Effector memory CD8-positive, alpha-beta T cell (primary cell): ENCODE measurements around the gene KCNAB1.
A peak's percentile ranks its signal among the peaks of the same experiment; 100 is the strongest.

Experiments
- ATAC-seq: fragments of 150-1000 bp; cut with Tn5 transposase; replicated peaks from 2 replicates; pipeline ENCODE4 v1.10.0; 2021; ENCODE audit warnings: mild to moderate bottlenecking, moderate library complexity
- DNase-seq, 3 experiments: peaks; one replicate each; pipeline ENCODE4 v3.0.0; 2021
- H3K27ac Mint-ChIP-seq, 2 donors: one replicate each; pipeline ENCODE4 v1.8.0; 2022; ENCODE audit warnings: mild to moderate bottlenecking in 2 of 2, mixed read lengths in 2 of 2, moderate library complexity in 2 of 2
- H3K27me3 Mint-ChIP-seq, 2 donors: one replicate each; pipeline ENCODE4 v1.8.0; 2022; ENCODE audit warnings: mixed read lengths in 2 of 2
- H3K36me3 Mint-ChIP-seq: one replicate; pipeline ENCODE4 v1.8.0; 2022; ENCODE audit warnings: mild to moderate bottlenecking, moderate library complexity, mixed read lengths; ENCODE audit not compliant: insufficient read depth
- H3K4me1 Mint-ChIP-seq, 2 donors: one replicate each; pipeline ENCODE4 v1.8.0; 2022; ENCODE audit warnings: low read depth in 2 of 2, mixed read lengths in 2 of 2
- H3K4me3 Mint-ChIP-seq, 2 donors: one replicate each; pipeline ENCODE4 v1.8.0; 2022; ENCODE audit warnings: mild to moderate bottlenecking in 2 of 2, mixed read lengths in 2 of 2, moderate library complexity in 2 of 2
- H3K9me3 Mint-ChIP-seq, 2 donors: one replicate each; pipeline ENCODE4 v1.8.0; 2022; ENCODE audit warnings: mixed read lengths in 2 of 2

Gene KCNAB1

DNA sequence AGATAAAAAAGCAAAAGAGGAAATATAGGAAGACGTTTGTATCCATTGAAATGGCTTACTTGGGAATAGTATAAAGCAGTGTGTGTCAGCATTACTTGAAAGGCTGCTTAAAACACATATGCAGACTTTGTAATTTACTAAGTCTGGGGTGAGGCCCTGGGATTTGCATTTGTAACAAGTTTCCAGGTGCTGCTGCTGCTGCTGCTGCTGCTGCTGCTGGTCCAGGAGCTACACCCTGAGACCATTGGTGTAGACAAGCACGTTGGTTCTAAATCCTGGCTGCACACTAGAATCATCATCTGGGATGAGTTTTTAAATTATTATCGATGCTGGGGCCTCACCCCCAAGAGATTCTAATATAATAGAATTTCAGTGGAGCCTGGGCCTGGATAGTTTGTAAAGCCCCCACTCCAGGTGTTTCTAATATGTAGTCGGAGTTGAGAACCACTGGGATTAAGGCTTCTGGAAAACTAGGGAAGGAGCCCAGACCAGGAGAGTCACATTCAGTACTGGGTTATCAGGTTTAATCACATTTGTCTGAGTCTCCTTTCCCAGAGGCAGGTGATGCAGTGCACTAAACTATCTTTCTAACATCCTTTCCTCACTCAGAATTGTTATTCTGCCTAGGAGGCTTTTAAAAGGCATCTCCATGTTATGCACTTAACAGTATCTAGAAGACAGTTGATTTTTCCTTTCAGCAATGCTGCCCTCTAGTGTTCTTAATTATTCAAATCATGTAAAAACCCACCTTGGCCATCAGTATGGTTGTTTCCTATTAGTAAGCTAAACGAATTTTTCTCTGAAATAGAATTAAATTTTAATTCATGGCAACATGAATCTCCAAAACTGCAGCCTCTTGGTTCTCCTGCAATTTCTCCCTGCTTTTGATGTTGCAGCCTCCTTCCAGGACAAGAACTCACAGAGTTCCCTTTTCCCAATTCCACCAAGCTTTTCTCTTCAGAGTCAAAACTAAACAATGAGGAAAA is 389.1 kb downstream of the KCNAB1 start:
- H3K27ac Mint-ChIP-seq = no peak overlapping the region
- H3K4me1 Mint-ChIP-seq = peaks cover 0 to 3% of the 10 kb centered on the region in 2 donors
- peak; percentile 90 for ATAC-seq
- H3K36me3 Mint-ChIP-seq = peaks cover 2% of the 10 kb centered on the region
- peaks cover 19 to 20% of the 10 kb centered on the region in 2 donors for H3K27me3 Mint-ChIP-seq
- H3K4me3 Mint-ChIP-seq = no peak overlapping the region
- peak; percentile 9 to 23 (median 11) for DNase-seq
- H3K9me3 Mint-ChIP-seq = no peaks in the 10 kb centered on the region

DNA sequence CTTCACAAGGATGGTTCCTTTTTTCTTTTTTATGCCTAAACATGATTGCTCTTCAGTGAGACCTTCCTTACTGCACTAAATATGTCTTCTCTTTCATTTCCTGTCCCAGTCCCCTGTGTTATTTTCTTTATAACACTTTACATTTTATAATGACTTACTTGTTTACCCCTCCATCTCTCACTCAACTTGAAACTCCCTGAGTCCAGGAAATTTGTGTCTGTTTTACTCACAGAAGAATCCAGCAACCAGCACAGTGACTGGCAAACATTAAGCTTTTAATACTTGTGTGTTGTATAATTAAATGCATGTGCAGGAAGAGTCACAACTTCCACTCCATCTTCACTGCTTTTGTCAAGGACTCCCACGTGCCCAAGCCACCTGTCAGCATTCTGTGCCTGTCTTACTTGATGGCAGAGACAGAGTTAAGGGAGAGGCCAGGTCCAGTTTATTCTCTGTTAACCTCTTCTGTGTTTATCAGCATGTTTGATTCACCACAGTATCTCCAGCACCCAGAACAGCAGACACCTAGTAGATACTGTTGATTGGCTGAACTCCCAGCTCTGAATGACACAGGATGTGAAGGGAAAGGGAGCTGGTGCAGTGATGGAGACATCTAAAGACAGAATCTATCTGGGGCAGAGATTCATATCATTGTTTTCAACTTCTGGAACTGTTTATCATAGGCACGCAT is 391.8 kb downstream of the KCNAB1 start:
- H3K9me3 Mint-ChIP-seq = no peaks in the 10 kb centered on the region
- ATAC-seq (no peak), DNase-seq (no peak)
- H3K27ac Mint-ChIP-seq = peak overlapping the region in 1 of 2 donors; percentile 0
- H3K36me3 Mint-ChIP-seq = peaks cover 2% of the 10 kb centered on the region
- H3K4me3 Mint-ChIP-seq = no peak overlapping the region
- peaks cover 0 to 11% of the 10 kb centered on the region in 2 donors for H3K27me3 Mint-ChIP-seq
- H3K4me1 Mint-ChIP-seq = peaks cover 0 to 3% of the 10 kb centered on the region in 2 donors

DNA sequence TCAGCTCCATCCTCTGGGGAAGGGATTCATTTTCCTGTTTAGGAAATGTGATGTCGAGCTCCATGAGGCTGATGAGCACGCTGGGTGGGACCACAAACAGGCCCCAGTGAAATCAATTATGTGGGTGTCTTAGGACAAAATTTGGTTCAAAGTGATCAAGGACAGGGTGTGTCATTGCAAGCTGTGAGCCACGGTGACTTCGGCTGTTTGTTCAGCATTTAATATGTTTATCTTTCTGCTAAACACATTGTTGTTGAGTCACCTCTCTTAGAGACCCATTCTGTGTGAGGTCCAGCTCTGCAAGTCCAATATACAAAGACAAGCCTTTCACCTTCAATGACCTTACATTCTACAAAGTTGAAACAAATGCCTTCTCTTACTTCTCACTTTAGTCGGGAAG is 393.2 kb downstream of the KCNAB1 start:
- Mint-ChIP-seq H3K27ac (no peak overlapping the region), H3K36me3 (no peaks in the 10 kb centered on the region), H3K27me3 (peaks cover 0 to 11% of the 10 kb centered on the region in 2 donors), H3K4me3 (no peak overlapping the region), H3K9me3 (no peaks in the 10 kb centered on the region), H3K4me1 (peaks cover 0 to 3% of the 10 kb centered on the region in 2 donors)
- no peak for DNase-seq
- ATAC-seq = no peak

DNA sequence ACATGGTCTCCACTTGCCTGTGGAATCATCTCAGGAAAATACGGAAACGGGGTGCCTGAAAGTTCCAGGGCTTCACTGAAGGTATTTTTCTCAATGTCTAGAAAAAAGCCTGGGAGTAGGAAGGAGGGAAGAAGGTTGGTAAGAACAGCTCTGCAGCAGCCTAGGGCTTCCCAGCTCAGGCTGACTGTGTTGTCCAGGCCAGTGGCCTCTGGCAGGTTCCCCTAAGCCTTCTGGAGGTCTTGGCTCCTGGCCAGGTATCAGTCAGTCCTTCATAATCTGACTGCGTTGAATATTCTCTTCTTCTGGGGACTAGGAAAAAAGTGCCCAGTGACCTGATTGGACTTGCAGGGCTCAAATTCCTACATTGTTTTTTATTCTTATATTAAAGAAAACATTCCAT is 395.9 kb downstream of the KCNAB1 start:
- no peak for ATAC-seq
- no peak overlapping the region for H3K27ac Mint-ChIP-seq
- H3K4me1 Mint-ChIP-seq = no peaks in the 10 kb centered on the region
- H3K9me3 Mint-ChIP-seq = no peaks in the 10 kb centered on the region
- no peak for DNase-seq
- no peaks in the 10 kb centered on the region for H3K36me3 Mint-ChIP-seq
- H3K4me3 Mint-ChIP-seq = no peak overlapping the region
- H3K27me3 Mint-ChIP-seq = peaks cover 6 to 8% of the 10 kb centered on the region in 2 donors

DNA sequence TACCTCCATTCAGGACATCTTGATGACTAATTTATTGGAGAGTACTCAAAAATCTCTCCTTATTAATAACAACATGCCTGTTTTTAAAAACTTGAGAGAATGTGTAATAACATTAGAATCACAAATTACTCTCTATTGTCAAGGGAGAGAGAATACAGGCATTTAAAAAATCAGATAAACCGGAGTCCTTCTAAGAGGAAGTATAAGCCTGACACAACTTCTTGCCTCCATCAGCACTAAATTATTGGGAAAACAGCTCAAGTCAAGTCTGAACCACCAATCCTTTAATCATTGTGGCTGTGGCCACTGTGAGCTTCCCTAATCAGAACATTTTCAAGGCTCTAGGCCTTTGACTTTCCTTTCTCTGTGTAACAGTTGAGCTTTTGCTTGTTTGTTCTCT is 396.6 kb downstream of the KCNAB1 start:
- no peak for ATAC-seq
- Mint-ChIP-seq H3K36me3 (no peaks in the 10 kb centered on the region), H3K9me3 (no peaks in the 10 kb centered on the region), H3K4me3 (no peak overlapping the region), H3K27ac (no peak overlapping the region), H3K27me3 (peaks cover 6 to 10% of the 10 kb centered on the region in 2 donors), H3K4me1 (no peaks in the 10 kb centered on the region)
- DNase-seq = no peak

DNA sequence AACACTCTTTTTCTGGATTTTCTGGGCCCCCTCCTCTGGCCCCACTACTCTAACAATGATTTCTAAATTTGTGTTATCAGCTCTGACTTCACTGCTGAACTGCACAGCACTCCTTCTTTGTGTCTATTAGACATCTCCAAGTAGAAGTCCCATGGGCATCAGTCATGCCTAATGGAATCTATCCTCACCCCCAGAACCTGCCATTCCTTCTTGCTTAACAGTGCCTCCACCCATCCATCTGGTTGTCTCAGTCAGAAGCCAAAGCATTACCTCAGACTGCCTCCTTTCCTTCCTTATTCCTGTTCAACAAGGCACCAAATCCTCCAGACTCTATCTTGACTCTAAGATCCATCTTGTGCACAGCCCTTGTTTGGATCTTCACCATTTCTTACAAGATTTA is 398.3 kb downstream of the KCNAB1 start:
- no peak for ATAC-seq
- no peaks in the 10 kb centered on the region for H3K9me3 Mint-ChIP-seq
- no peaks in the 10 kb centered on the region for H3K4me1 Mint-ChIP-seq
- no peak overlapping the region for H3K4me3 Mint-ChIP-seq
- H3K36me3 Mint-ChIP-seq = peaks cover 5% of the 10 kb centered on the region
- H3K27me3 Mint-ChIP-seq = peaks cover 10 to 16% of the 10 kb centered on the region in 2 donors
- no peak for DNase-seq
- H3K27ac Mint-ChIP-seq = no peak overlapping the region

DNA sequence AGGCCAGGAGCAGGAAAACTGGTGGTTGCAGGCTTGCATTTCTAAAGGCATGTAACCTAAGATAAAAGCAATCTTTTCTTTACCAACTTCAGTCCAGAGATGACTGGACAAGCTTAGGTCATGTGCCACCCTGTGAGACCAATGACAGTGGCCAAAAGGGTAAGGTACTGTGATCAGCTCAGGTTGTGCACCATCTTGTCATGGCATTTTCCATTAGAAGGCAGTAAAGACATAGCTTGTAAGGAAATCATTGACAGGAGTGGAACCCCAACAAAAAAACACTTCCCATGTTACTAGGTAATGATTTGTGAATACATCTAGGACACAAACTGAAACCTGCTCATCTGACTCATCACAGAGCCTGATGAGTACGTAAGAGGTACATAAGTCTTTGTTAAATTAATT is 399.4 kb downstream of the KCNAB1 start:
- Mint-ChIP-seq H3K4me1 (peaks cover under 1 to 8% of the 10 kb centered on the region in 2 donors), H3K27ac (no peak overlapping the region), H3K36me3 (peaks cover 14% of the 10 kb centered on the region), H3K4me3 (no peak overlapping the region), H3K27me3 (peaks cover 10 to 22% of the 10 kb centered on the region in 2 donors), H3K9me3 (no peaks in the 10 kb centered on the region)
- DNase-seq (no peak), ATAC-seq (no peak)

DNA sequence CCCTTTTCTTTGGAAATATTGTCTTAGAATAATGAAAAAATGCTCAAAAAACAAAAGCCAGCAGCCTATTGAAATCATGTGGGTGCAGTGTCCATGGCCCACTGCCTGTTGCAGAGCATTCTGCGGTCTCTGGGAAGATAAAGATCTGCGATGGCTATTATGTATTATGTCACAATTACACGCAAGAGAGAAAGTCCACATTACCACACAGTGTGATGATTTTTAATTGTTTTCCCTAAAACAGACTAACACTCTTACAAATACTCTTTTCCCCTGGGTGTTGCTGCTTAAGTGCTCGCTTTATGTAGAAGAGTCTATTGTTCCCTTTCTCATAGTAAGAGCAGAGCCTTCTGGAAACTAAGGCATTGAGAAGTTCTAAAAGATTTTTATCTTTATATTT is 402.3 kb downstream of the KCNAB1 start:
- Mint-ChIP-seq H3K27me3 (peaks cover 10 to 22% of the 10 kb centered on the region in 2 donors), H3K27ac (no peak overlapping the region), H3K9me3 (no peaks in the 10 kb centered on the region), H3K36me3 (peaks cover 15% of the 10 kb centered on the region), H3K4me3 (no peak overlapping the region), H3K4me1 (peaks cover 3 to 10% of the 10 kb centered on the region in 2 donors)
- DNase-seq = no peak
- ATAC-seq = no peak

DNA sequence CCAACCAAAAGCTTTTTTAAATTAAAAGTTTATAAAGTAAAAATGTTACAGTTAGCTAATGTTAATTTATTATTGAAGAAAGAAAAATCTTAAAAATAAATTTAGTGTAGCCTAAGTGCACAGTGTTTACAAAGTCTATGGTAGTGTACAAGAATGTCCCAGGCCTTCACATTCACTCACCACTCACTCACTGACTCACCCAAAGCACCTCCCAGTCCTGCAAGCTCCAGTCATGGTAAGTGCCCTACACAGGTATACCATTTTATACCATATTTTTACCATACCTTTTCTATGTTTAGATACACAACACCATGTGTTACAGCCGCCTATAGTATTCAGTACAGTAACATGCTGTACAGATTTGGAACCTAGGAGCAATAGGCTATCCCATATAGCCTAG is 405.4 kb downstream of the KCNAB1 start:
- ATAC-seq = no peak
- peaks cover 17% of the 10 kb centered on the region for H3K36me3 Mint-ChIP-seq
- H3K27me3 Mint-ChIP-seq = peaks cover 7 to 16% of the 10 kb centered on the region in 2 donors
- peaks cover 5 to 10% of the 10 kb centered on the region in 2 donors for H3K4me1 Mint-ChIP-seq
- no peaks in the 10 kb centered on the region for H3K9me3 Mint-ChIP-seq
- no peak overlapping the region for H3K4me3 Mint-ChIP-seq
- no peak overlapping the region for H3K27ac Mint-ChIP-seq
- no peak for DNase-seq

DNA sequence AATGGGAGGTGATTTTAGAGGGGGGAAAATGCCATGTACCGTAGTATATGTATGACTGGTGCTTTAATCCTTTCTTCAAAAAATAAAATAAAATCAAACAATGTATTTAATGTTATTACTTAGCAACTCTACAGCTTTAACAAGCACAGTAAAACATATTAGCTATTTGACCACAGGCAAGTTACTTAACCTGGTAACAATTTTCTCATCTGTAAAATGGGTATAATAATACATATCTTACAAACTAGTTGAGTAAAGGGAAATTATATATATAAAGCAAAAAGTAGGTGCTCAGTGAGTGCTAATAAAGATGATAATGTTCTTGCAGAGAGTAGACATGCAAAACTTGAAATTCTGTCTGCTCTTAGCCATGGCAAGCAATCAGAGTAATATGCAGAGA is 406.7 kb downstream of the KCNAB1 start:
- Mint-ChIP-seq H3K4me1 (peaks cover 5 to 10% of the 10 kb centered on the region in 2 donors), H3K36me3 (peaks cover 17% of the 10 kb centered on the region), H3K9me3 (no peaks in the 10 kb centered on the region), H3K4me3 (no peak overlapping the region), H3K27me3 (peaks cover 0 to 16% of the 10 kb centered on the region in 2 donors), H3K27ac (no peak overlapping the region)
- ATAC-seq = no peak
- no peak for DNase-seq

DNA sequence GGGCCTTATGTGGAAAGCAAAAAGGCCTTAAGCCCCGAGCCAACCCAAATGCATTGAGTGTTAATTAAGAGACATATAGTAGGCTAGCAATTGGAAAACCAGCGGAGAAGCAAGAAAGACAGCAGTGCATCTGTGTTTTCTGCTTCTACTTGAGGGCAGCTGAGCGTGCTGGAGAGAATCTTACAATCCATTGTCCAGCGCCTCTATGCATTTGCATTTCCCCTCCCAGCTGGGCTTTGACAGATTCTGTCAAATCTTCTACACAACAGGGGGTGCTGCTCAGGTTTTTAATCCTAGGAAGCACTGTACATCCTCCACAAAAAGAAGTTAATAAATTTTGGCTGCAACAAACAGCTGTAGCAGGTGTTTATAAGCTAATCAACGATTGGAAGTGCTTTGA is 410.6 kb downstream of the KCNAB1 start:
- no peaks in the 10 kb centered on the region for H3K9me3 Mint-ChIP-seq
- H3K27me3 Mint-ChIP-seq = no peaks in the 10 kb centered on the region
- no peak for DNase-seq
- peak overlapping the region in 1 of 2 donors; percentile 1 for H3K27ac Mint-ChIP-seq
- H3K36me3 Mint-ChIP-seq = peaks cover 3% of the 10 kb centered on the region
- ATAC-seq = no peak
- H3K4me1 Mint-ChIP-seq = peaks cover 0 to 5% of the 10 kb centered on the region in 2 donors
- no peak overlapping the region for H3K4me3 Mint-ChIP-seq

DNA sequence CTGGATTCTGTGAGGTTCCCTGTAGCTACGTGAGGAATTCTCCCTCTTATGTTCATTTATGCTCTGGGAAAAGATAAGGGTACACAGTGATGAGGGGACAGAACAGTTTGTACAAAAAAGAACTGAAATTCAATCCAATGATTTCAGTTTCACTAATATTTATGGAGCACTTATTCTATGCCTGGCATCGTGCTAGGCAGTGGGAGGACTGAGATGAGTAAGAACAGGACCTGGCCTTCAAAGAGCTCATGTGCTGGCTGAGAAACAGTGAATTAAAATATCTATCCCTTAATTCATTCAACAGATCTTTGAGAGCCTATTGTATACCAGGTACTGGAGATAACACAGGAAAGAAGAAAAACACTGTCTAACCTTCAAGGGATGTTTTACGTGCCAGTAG is 412.4 kb downstream of the KCNAB1 start:
- no peak overlapping the region for H3K4me3 Mint-ChIP-seq
- H3K36me3 Mint-ChIP-seq = peaks cover 3% of the 10 kb centered on the region
- no peak for ATAC-seq
- H3K27me3 Mint-ChIP-seq = no peaks in the 10 kb centered on the region
- peaks cover 0 to 5% of the 10 kb centered on the region in 2 donors for H3K4me1 Mint-ChIP-seq
- H3K9me3 Mint-ChIP-seq = no peaks in the 10 kb centered on the region
- no peak overlapping the region for H3K27ac Mint-ChIP-seq
- DNase-seq = no peak

DNA sequence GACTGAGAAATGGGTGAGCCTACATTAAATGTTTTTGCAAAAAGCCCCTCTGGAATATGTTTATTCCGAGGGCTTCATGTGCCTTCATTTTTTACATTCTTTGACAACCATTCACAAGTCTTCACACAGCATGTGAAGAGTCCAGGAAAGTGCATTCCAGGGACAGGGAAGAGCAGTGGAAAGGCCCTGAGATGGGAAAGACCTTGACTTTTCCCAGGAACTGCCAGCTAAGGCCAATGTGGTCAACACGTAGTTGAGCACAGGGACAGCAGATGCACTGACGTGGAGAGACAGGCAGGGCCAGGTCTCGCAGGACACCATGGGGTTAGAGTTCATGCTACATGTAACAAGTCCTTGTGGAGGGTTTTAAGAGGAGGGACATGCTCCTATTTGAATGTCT is 412.8 kb downstream of the KCNAB1 start:
- Mint-ChIP-seq H3K36me3 (peaks cover 8% of the 10 kb centered on the region), H3K4me1 (peaks cover 0 to 5% of the 10 kb centered on the region in 2 donors), H3K4me3 (no peak overlapping the region), H3K9me3 (no peaks in the 10 kb centered on the region), H3K27ac (no peak overlapping the region), H3K27me3 (no peaks in the 10 kb centered on the region)
- ATAC-seq (no peak), DNase-seq (no peak)
